ENCODE results near the gene GXYLT2.
A peak's percentile ranks its signal among the peaks of the same experiment; 100 is the strongest.

GXYLT2 gene

DNA sequence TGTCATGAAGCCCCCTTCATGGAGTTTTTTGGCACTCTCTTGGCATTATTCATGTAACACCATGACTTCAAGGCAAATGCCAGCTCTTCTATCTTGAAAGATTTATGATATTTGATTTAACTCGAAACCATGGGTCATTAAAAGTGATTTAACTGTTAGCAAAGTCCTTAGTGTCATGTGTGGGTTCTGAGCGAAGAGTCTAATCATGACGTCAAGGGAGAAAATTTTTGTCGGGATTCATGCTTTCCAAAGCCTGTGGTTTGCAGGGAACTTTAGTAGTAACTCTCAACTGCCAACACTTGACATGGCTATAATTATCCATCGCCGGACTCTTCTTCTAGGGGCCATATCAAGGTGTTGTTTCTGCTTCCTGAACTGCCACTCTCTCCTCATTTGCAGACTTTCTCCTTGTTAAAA, 11.5 kb downstream of the GXYLT2 start (continued):
- TF ChIP-seq, protein P1, sequence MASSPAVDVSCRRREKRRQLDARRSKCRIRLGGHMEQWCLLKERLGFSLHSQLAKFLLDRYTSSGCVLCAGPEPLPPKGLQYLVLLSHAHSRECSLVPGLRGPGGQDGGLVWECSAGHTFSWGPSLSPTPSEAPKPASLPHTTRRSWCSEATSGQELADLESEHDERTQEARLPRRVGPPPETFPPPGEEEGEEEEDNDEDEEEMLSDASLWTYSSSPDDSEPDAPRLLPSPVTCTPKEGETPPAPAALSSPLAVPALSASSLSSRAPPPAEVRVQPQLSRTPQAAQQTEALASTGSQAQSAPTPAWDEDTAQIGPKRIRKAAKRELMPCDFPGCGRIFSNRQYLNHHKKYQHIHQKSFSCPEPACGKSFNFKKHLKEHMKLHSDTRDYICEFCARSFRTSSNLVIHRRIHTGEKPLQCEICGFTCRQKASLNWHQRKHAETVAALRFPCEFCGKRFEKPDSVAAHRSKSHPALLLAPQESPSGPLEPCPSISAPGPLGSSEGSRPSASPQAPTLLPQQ (tag by site-specific recombination; IDR thresholded peaks at IDR 0.05) = 0 out of 2 replicates have a peak, but pooled peaks have one; percentile 32
- TF ChIP-seq, protein P2, sequence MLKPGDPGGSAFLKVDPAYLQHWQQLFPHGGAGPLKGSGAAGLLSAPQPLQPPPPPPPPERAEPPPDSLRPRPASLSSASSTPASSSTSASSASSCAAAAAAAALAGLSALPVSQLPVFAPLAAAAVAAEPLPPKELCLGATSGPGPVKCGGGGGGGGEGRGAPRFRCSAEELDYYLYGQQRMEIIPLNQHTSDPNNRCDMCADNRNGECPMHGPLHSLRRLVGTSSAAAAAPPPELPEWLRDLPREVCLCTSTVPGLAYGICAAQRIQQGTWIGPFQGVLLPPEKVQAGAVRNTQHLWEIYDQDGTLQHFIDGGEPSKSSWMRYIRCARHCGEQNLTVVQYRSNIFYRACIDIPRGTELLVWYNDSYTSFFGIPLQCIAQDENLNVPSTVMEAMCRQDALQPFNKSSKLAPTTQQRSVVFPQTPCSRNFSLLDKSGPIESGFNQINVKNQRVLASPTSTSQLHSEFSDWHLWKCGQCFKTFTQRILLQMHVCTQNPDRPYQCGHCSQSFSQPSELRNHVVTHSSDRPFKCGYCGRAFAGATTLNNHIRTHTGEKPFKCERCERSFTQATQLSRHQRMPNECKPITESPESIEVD (tag by site-specific recombination; IDR thresholded peaks at IDR 0.05) = peak; percentile 98
- TF ChIP-seq SP7 (tag by site-specific recombination; IDR thresholded peaks at IDR 0.05) (peak; percentile 97), GFI1B (tag by site-specific recombination; IDR thresholded peaks at IDR 0.05) (peak; percentile 95), ZNF394 (tag by site-specific recombination; IDR thresholded peaks at IDR 0.05; ENCODE audit: borderline replicate concordance) (peak; percentile 17; the same call in 1 of the 2 replicates), ZBTB8A (tag by site-specific recombination; IDR thresholded peaks at IDR 0.05) (peak; percentile 39), ZNF24 (tag by site-specific recombination; IDR thresholded peaks at IDR 0.05) (peak; percentile 81), ZNF76 (tag by site-specific recombination; IDR thresholded peaks at IDR 0.05; ENCODE audit: borderline replicate concordance, low read depth) (peak; percentile 34; the same call in 1 of the 2 replicates), ZNF596 (tag by site-specific recombination; IDR thresholded peaks at IDR 0.05) (0 out of 2 replicates have a peak, but pooled peaks have one; percentile 17), FEZF1 (tag by site-specific recombination; IDR thresholded peaks at IDR 0.05) (peak; percentile 82), ZNF184 (tag by site-specific recombination; IDR thresholded peaks at IDR 0.05) (peak; percentile 60; the same call in 1 of the 2 replicates), ZBTB17 (tag by site-specific recombination; IDR thresholded peaks at IDR 0.05) (peak; percentile 38; the same call in 1 of the 2 replicates), ZNF366 (tag by site-specific recombination; conservative IDR thresholded peaks at IDR 0.05) (peak; percentile 87), ZNF10 (tag by site-specific recombination; IDR thresholded peaks at IDR 0.05) (no peak), OSR2 (tag by site-specific recombination; IDR thresholded peaks at IDR 0.05) (peak; percentile 86), ZNF501 (tag by site-specific recombination; IDR thresholded peaks at IDR 0.05) (peak; percentile 68; the same call in 1 of the 2 replicates), ZNF16 (tag by site-specific recombination; IDR thresholded peaks at IDR 0.05; ENCODE audit: low read depth) (no peak)
- TF ChIP-seq, protein P3, sequence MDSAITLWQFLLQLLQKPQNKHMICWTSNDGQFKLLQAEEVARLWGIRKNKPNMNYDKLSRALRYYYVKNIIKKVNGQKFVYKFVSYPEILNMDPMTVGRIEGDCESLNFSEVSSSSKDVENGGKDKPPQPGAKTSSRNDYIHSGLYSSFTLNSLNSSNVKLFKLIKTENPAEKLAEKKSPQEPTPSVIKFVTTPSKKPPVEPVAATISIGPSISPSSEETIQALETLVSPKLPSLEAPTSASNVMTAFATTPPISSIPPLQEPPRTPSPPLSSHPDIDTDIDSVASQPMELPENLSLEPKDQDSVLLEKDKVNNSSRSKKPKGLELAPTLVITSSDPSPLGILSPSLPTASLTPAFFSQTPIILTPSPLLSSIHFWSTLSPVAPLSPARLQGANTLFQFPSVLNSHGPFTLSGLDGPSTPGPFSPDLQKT (IDR thresholded peaks at IDR 0.05; ENCODE audit: borderline replicate concordance, low read depth, low read length) = no peak
- TF ChIP-seq, protein P4, sequence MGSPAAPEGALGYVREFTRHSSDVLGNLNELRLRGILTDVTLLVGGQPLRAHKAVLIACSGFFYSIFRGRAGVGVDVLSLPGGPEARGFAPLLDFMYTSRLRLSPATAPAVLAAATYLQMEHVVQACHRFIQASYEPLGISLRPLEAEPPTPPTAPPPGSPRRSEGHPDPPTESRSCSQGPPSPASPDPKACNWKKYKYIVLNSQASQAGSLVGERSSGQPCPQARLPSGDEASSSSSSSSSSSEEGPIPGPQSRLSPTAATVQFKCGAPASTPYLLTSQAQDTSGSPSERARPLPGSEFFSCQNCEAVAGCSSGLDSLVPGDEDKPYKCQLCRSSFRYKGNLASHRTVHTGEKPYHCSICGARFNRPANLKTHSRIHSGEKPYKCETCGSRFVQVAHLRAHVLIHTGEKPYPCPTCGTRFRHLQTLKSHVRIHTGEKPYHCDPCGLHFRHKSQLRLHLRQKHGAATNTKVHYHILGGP (tag by site-specific recombination; IDR thresholded peaks at IDR 0.05) = peak; percentile 59
- TF ChIP-seq, protein P5, sequence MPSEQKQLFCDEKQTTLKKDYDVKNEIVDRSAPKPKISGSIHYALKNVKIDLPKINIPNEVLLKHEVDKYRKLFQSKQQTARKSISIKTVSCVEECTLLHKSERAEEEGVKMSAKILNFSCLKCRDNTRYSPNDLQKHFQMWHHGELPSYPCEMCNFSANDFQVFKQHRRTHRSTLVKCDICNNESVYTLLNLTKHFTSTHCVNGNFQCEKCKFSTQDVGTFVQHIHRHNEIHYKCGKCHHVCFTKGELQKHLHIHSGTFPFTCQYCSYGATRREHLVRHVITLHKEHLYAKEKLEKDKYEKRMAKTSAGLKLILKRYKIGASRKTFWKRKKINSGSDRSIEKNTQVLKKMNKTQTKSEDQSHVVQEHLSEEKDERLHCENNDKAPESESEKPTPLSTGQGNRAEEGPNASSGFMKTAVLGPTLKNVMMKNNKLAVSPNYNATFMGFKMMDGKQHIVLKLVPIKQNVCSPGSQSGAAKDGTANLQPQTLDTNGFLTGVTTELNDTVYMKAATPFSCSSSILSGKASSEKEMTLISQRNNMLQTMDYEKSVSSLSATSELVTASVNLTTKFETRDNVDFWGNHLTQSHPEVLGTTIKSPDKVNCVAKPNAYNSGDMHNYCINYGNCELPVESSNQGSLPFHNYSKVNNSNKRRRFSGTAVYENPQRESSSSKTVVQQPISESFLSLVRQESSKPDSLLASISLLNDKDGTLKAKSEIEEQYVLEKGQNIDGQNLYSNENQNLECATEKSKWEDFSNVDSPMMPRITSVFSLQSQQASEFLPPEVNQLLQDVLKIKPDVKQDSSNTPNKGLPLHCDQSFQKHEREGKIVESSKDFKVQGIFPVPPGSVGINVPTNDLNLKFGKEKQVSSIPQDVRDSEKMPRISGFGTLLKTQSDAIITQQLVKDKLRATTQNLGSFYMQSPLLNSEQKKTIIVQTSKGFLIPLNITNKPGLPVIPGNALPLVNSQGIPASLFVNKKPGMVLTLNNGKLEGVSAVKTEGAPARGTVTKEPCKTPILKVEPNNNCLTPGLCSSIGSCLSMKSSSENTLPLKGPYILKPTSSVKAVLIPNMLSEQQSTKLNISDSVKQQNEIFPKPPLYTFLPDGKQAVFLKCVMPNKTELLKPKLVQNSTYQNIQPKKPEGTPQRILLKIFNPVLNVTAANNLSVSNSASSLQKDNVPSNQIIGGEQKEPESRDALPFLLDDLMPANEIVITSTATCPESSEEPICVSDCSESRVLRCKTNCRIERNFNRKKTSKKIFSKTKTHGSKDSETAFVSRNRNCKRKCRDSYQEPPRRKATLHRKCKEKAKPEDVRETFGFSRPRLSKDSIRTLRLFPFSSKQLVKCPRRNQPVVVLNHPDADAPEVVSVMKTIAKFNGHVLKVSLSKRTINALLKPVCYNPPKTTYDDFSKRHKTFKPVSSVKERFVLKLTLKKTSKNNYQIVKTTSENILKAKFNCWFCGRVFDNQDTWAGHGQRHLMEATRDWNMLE (tag by site-specific recombination; conservative IDR thresholded peaks at IDR 0.05; ENCODE audit: low read depth) = no peak
- TF ChIP-seq, protein P6, sequence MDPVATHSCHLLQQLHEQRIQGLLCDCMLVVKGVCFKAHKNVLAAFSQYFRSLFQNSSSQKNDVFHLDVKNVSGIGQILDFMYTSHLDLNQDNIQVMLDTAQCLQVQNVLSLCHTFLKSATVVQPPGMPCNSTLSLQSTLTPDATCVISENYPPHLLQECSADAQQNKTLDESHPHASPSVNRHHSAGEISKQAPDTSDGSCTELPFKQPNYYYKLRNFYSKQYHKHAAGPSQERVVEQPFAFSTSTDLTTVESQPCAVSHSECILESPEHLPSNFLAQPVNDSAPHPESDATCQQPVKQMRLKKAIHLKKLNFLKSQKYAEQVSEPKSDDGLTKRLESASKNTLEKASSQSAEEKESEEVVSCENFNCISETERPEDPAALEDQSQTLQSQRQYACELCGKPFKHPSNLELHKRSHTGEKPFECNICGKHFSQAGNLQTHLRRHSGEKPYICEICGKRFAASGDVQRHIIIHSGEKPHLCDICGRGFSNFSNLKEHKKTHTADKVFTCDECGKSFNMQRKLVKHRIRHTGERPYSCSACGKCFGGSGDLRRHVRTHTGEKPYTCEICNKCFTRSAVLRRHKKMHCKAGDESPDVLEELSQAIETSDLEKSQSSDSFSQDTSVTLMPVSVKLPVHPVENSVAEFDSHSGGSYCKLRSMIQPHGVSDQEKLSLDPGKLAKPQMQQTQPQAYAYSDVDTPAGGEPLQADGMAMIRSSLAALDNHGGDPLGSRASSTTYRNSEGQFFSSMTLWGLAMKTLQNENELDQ (tag by site-specific recombination; IDR thresholded peaks at IDR 0.05; ENCODE audit: low read depth) = no peak

Measured in HEK293 (cell line).